A673 (cell line): ENCODE measurements around the gene ZMAT3. TPM values are rescaled to one million over a fixed set of nuclear protein-coding genes. Genes with fewer than 3 reads are reported as not detected.

ENCODE experiments used
- BruUV-seq: library from RNA; stranded (reverse); fragments of 400-500 nt; replicated peaks from 2 replicates; lab custom pipeline; 2021; lab: Mats Ljungman, UMichigan
- CTCF ChIA-PET: fragments of 300-600 bp; sonication (Branson Sonifier 250); formaldehyde crosslinking; loops from one replicate; lab custom pipeline; 2022; ENCODE audit warnings: antibody characterized with exemption; lab: Charles Lee
- POLR2A ChIA-PET: fragments of 300-600 bp; sonication (Branson Sonifier 250); formaldehyde crosslinking; loops from one replicate; lab custom pipeline; 2022; ENCODE audit warnings: antibody characterized with exemption; ENCODE audit not compliant: low non-redundant PET; lab: Charles Lee
- DNase-seq: peaks from one replicate; pipeline ENCODE4 v3.0.0-alpha.2; 2015; ENCODE audit warnings: low spot score
- H3K27ac ChIP-seq: fragments of 200-600 bp; sonication (generic); 2 replicates; pipeline ENCODE4 v1.5.1; 2016; ENCODE audit warnings: mixed run types, low read depth, mild to moderate bottlenecking, mixed read lengths, antibody characterized with exemption, low read length; ENCODE audit not compliant: poor library complexity, severe bottlenecking
- H3K27me3 ChIP-seq: fragments of 200-600 bp; sonication (generic); replicated peaks from 2 replicates; pipeline ENCODE4 v1.6.1; 2017; ENCODE audit warnings: mixed run types, low read depth, mild to moderate bottlenecking, mixed read lengths, antibody characterized with exemption, low read length; ENCODE audit not compliant: insufficient read depth, poor library complexity
- H3K36me3 ChIP-seq: fragments of 200-600 bp; sonication (generic); 2 replicates; pipeline ENCODE4 v1.6.1; 2016; ENCODE audit warnings: mixed run types, mild to moderate bottlenecking, mixed read lengths, antibody characterized with exemption, low read length; ENCODE audit not compliant: insufficient read depth, poor library complexity, severe bottlenecking
- H3K4me1 ChIP-seq: fragments of 200-600 bp; sonication (generic); 2 replicates; pipeline ENCODE4 v1.6.1; 2017; ENCODE audit warnings: mixed run types, mild to moderate bottlenecking, mixed read lengths, antibody characterized with exemption, low read length; ENCODE audit not compliant: insufficient read depth, poor library complexity, severe bottlenecking
- H3K4me3 ChIP-seq: fragments of 200-600 bp; sonication (generic); 2 replicates; pipeline ENCODE4 v1.5.1; 2016; ENCODE audit warnings: low read depth, mixed run types, mild to moderate bottlenecking, mixed read lengths, low read length; ENCODE audit not compliant: poor library complexity, severe bottlenecking
- H3K9me3 ChIP-seq: fragments of 200-600 bp; sonication (generic); 2 replicates; pipeline ENCODE4 v1.6.1; 2016; ENCODE audit warnings: mixed run types, low read depth, mild to moderate bottlenecking, mixed read lengths, antibody characterized with exemption, low read length; ENCODE audit not compliant: poor library complexity, severe bottlenecking
- CTCF ChIP-seq: fragments of 300-800, 200-600 bp; sonication (generic); conservative IDR thresholded peaks from 2 replicates; pipeline ENCODE4 v1.5.1; 2017; ENCODE audit warnings: low read depth, mild to moderate bottlenecking, antibody characterized with exemption, low read length, moderate library complexity, mixed read lengths
- EZH2 ChIP-seq: fragments of 200-600 bp; sonication (generic); IDR thresholded peaks from 2 replicates; pipeline ENCODE4 v1.6.1; 2017; ENCODE audit warnings: borderline replicate concordance, low read depth, mild to moderate bottlenecking, mixed read lengths, antibody characterized with exemption, low read length; ENCODE audit not compliant: poor library complexity, severe bottlenecking
- intact Hi-C: fragments of 100-400 bp; cut with micrococcal nuclease; formaldehyde crosslinking; loops from one replicate; pipeline ENCODE4 v1.10.0; 2022; ENCODE audit not compliant: unreplicated experiment
- total RNA-seq: library from RNA; stranded (reverse); gene quantifications from 2 replicates; pipeline ENCODE4 v1.2.3, GENCODE V29; 2021

ZMAT3 gene
- total RNA-seq, 1 experiment from 2014 or later, result 8.6 TPM

DNA sequence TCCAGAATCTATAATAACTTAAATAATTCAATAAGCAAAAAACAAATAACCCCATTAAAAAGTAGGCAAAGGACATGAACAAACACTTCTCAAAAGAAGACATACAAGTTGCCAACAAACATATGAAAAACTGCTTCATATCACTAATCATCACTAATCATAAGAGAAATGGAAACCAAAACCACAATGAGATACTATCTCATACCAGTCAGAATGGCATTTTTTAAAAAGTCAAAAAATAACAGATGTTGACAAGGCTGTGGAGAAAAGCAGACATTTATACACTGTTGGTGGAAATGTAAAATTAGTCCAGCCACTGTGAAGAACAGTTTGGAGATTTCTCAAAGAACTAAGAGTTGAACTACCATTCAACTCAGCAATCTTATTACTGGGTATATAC lies 19.5 kb upstream of the ZMAT3 start:
- Histone ChIP-seq H3K9me3 (no peaks in the 10 kb centered on the region), H3K4me1 (no peaks in the 10 kb centered on the region), H3K27me3 (no peaks in the 10 kb centered on the region), H3K27ac (no peak overlapping the region), H3K4me3 (no peak overlapping the region), H3K36me3 (no peaks in the 10 kb centered on the region)
- TF ChIP-seq EZH2, result no peak
- no peak for TF ChIP-seq CTCF
- no peak for DNase-seq
- ChIA-PET CTCF (no interaction called here), POLR2A (no interaction called here)
- no TSS peak for BruUV-seq
- intact Hi-C loops, result no loop called here

- BruUV-seq, result no TSS peak
- intact Hi-C loops, result no loop called here
- no peaks in the 10 kb centered on the region for H3K36me3 ChIP-seq
- TF ChIP-seq EZH2, result no peak
- no peak for TF ChIP-seq CTCF
- H3K27me3 ChIP-seq, result no peaks in the 10 kb centered on the region
- no peak overlapping the region for H3K4me3 ChIP-seq
- CTCF ChIA-PET, result no interaction called here
- no peaks in the 10 kb centered on the region for H3K4me1 ChIP-seq
- H3K27ac ChIP-seq, result no peak overlapping the region
- no peaks in the 10 kb centered on the region for H3K9me3 ChIP-seq
- POLR2A ChIA-PET, result interaction anchor here (0.6 kb wide), 1 partner anchor 275 kb away, joined by 4 read pairs; no protein-coding TSS in a partner anchor
- DNase-seq, result peak; percentile 35
Observed at GRCh38 chr3:179088306-179088705, 16.7 kb upstream of the ZMAT3 start.

DNA sequence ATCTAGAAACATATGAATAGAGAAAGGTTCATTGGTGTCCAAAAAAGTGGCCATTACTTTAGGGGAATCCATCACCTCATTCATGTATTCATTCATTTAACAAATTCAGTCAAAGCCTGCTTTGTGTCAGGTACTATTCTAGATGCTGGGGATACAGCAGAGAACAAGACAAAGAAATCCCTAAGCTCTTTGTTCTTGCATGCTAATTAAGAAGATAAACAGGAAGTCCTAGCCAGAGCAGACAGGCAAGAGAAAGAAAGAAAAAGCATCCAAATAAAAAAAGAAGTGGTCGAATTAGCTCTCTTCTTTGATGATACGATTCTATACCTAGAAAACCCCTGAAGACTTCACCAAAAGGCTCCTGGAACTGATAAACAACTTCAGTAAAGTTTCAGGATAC lies 12.4 kb upstream of the ZMAT3 start:
- H3K36me3 ChIP-seq, result no peaks in the 10 kb centered on the region
- H3K4me1 ChIP-seq, result no peaks in the 10 kb centered on the region
- CTCF ChIA-PET, result no interaction called here
- DNase-seq, result no peak
- intact Hi-C loops, result no loop called here
- no TSS peak for BruUV-seq
- H3K4me3 ChIP-seq, result no peak overlapping the region
- TF ChIP-seq CTCF, result no peak
- TF ChIP-seq EZH2, result no peak
- no peak overlapping the region for H3K27ac ChIP-seq
- H3K27me3 ChIP-seq, result no peaks in the 10 kb centered on the region
- POLR2A ChIA-PET, result no interaction called here
- H3K9me3 ChIP-seq, result no peaks in the 10 kb centered on the region
